Activated CD4-positive, alpha-beta T cell treated with anti-CD3 and anti-CD28 coated beads, Interleukin-2, amount 10 ng/mL, durations not matched to agents 7 days and 5 days (primary cell): ENCODE results near the gene FAM222A. TPM values are rescaled to one million over a fixed set of nuclear protein-coding genes. Genes with fewer than 3 reads are reported as not detected.

Experiments
- total RNA-seq, 2 experiments: library from RNA; stranded (reverse); gene quantifications; one replicate each; pipeline ENCODE4 v1.2.3, GENCODE V29; 2021

The FAM222A gene
- total RNA-seq, 2 experiments from 2014 or later = 0.52 to 0.73 TPM

Other genes with a start within 250 kb of the FAM222A start
- gene KCTD10, start 236.5 kb upstream of the FAM222A start, total RNA-seq = 10 to 100 TPM; 35.0 to 41.8 TPM
- 10 to 100 TPM; 35.5 to 37.4 TPM for gene UBE3B, start 236.2 kb upstream of the FAM222A start, total RNA-seq
- 10 to 100 TPM; 21.4 to 25.7 TPM for gene MMAB, start 140.3 kb upstream of the FAM222A start, total RNA-seq
- 10 to 100 TPM; 20.3 to 21.8 TPM for gene MVK, start 140.0 kb upstream of the FAM222A start, total RNA-seq
- under 1 TPM in 1 of 2 experiments, not detected in 1; 0.17 TPM for gene TRPV4, start 119.6 kb downstream of the FAM222A start, total RNA-seq
- 10 to 100 TPM; 17.6 to 20.7 TPM for gene GLTP, start 166.7 kb downstream of the FAM222A start, total RNA-seq
- gene TCHP, start 186.4 kb downstream of the FAM222A start, total RNA-seq = 10 to 100 TPM; 27.9 to 36.0 TPM